GM23248 (cell line): ENCODE measurements around the gene STRA8. TPM values are rescaled to one million over a fixed set of nuclear protein-coding genes. Genes with fewer than 3 reads are reported as not detected.

ENCODE experiments used
- DNase-seq: peaks from one replicate; pipeline ENCODE4 v3.0.0-alpha.2; 2015
- H2AFZ ChIP-seq: fragments of 200-600 bp; sonication (generic); 2 replicates; pipeline ENCODE4 v1.6.1; 2016; ENCODE audit warnings: antibody characterized with exemption
- H3F3A ChIP-seq: fragments of 200-600 bp; sonication (generic); 2 replicates; pipeline ENCODE4 v1.6.1; 2016; ENCODE audit warnings: mild to moderate bottlenecking, antibody characterized with exemption, mixed run types; ENCODE audit not compliant: insufficient read depth
- H3K27ac ChIP-seq: fragments of 200-600 bp; sonication (generic); 2 replicates; pipeline ENCODE4 v1.5.1; 2016; ENCODE audit warnings: mild to moderate bottlenecking
- H3K27me3 ChIP-seq: fragments of 200-600 bp; sonication (generic); replicated peaks from 2 replicates; pipeline ENCODE4 v1.6.1; 2016; ENCODE audit warnings: mild to moderate bottlenecking; ENCODE audit not compliant: insufficient read depth
- H3K36me3 ChIP-seq: fragments of 200-600 bp; sonication (generic); 2 replicates; pipeline ENCODE4 v1.6.1; 2016; ENCODE audit warnings: low read depth, mild to moderate bottlenecking
- H3K4me1 ChIP-seq: fragments of 200-600 bp; sonication (generic); 2 replicates; pipeline ENCODE4 v1.6.1; 2016; ENCODE audit warnings: mild to moderate bottlenecking; ENCODE audit not compliant: insufficient read depth
- H3K4me2 ChIP-seq: fragments of 200-600 bp; sonication (generic); one replicate; pipeline ENCODE4 v1.6.1; 2016; ENCODE audit warnings: mild to moderate bottlenecking; ENCODE audit not compliant: unreplicated experiment
- H3K4me3 ChIP-seq: fragments of 200-600 bp; sonication (generic); 2 replicates; pipeline ENCODE4 v1.5.1; 2016; ENCODE audit warnings: mild to moderate bottlenecking
- H3K79me2 ChIP-seq: fragments of 200-600 bp; sonication (generic); 2 replicates; pipeline ENCODE4 v1.6.1; 2016; ENCODE audit warnings: mild to moderate bottlenecking; ENCODE audit not compliant: insufficient read depth
- H3K9ac ChIP-seq: fragments of 200-600 bp; sonication (generic); 2 replicates; pipeline ENCODE4 v1.6.1; 2016; ENCODE audit warnings: mild to moderate bottlenecking
- H3K9me2 ChIP-seq: fragments of 200-600 bp; sonication (generic); 2 replicates; pipeline ENCODE4 v1.6.1; 2016; ENCODE audit warnings: mixed run types, mild to moderate bottlenecking, moderate library complexity; ENCODE audit not compliant: insufficient read depth
- H3K9me3 ChIP-seq: fragments of 200-600 bp; sonication (generic); one replicate; pipeline ENCODE4 v1.6.1; 2017; ENCODE audit warnings: low read depth
- H4K20me1 ChIP-seq: fragments of 200-600 bp; sonication (generic); 2 replicates; pipeline ENCODE4 v1.6.0; 2016; ENCODE audit not compliant: insufficient read depth
- EZH2 ChIP-seq: fragments of 200-600 bp; sonication (generic); IDR thresholded peaks from 2 replicates; pipeline ENCODE4 v1.6.1; 2018; ENCODE audit warnings: antibody characterized with exemption, mild to moderate bottlenecking; ENCODE audit not compliant: insufficient read depth, poor library complexity, severe bottlenecking
- EZH2phosphoT487 ChIP-seq: fragments of 200-600 bp; sonication (generic); IDR thresholded peaks from 2 replicates; pipeline ENCODE4 v1.6.1; 2018; ENCODE audit warnings: antibody characterized with exemption, moderate library complexity, mild to moderate bottlenecking, low read depth; ENCODE audit not compliant: insufficient read depth
- WGBS, 2 experiments: methylation state at CpG; one replicate each; pipeline ENCODE4 v1.1.6; 2015 to 2017; ENCODE audit warnings: low lambda C conversion rate in 2 of 2, low coverage in 1 of 2; ENCODE audit errors: missing lambda C conversion rate in 2 of 2; 5-methylcytosine and 5-hydroxymethylcytosine counted together
- in situ Hi-C: fragments of 300-500 bp; cut with MboI; formaldehyde crosslinking; loops from 2 replicates; pipeline ENCODE4 v1.15.0; 2020
- polyA plus RNA-seq: library from polyadenylated mRNA; unstranded; fragments of >200 nt; fragmentation: Nextera tagmentation; extraction: Ambion mirVana; gene quantifications from 2 replicates; pipeline ENCODE4 v1.2.1, GENCODE V29; 2016
- total RNA-seq: library from RNA; depleted of rRNA; stranded (reverse); fragments of >200 nt; shearing (Covaris generic); gene quantifications from 2 replicates; pipeline ENCODE4 v1.2.3, GENCODE V29; 2014

STRA8 gene
- total and polyA plus RNA-seq, 2 experiments from 2014 or later = not detected

DNA sequence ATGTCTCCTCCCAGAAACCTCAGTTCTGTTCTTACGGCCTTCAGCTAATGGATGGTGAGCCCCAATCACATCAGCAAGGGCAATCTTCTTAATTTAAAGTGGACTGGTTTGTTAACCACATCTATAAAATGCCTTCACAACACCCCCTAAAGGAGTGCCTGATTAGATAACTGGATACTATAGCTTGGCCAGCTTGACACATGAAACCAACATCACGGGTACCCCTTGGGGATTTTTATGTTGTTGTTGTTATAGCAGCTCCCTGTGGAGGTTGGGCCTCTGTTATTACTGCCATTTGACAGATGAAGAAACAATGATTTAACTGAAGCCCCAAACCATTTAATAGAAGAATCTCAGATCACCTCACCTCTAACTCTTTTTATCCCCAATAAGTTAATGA lies 26.8 kb downstream of the STRA8 start:
- H3K4me1 ChIP-seq = 0 out of 2 replicates have a peak, but pooled peaks cover 9% of the 10 kb centered on the region
- H2AFZ ChIP-seq = no peak overlapping the region
- no peaks in the 10 kb centered on the region for H3K9me2 ChIP-seq
- no peaks in the 10 kb centered on the region for H3F3A ChIP-seq
- DNase-seq = no peak
- in situ Hi-C loops = no loop called here
- H4K20me1 ChIP-seq = no peaks in the 10 kb centered on the region
- no peaks in the 10 kb centered on the region for H3K27me3 ChIP-seq
- no peak overlapping the region for H3K27ac ChIP-seq
- H3K9ac ChIP-seq = no peak overlapping the region
- H3K4me2 ChIP-seq = no peak overlapping the region
- no peaks in the 10 kb centered on the region for H3K36me3 ChIP-seq
- no peaks in the 10 kb centered on the region for H3K9me3 ChIP-seq
- 86 to 91% methylated on average over 2 of the region's 2 CpGs for WGBS, 2 experiments
- no peak overlapping the region for H3K4me3 ChIP-seq
- TF ChIP-seq EZH2phosphoT487 = no peak
- H3K79me2 ChIP-seq = no peaks in the 10 kb centered on the region

DNA sequence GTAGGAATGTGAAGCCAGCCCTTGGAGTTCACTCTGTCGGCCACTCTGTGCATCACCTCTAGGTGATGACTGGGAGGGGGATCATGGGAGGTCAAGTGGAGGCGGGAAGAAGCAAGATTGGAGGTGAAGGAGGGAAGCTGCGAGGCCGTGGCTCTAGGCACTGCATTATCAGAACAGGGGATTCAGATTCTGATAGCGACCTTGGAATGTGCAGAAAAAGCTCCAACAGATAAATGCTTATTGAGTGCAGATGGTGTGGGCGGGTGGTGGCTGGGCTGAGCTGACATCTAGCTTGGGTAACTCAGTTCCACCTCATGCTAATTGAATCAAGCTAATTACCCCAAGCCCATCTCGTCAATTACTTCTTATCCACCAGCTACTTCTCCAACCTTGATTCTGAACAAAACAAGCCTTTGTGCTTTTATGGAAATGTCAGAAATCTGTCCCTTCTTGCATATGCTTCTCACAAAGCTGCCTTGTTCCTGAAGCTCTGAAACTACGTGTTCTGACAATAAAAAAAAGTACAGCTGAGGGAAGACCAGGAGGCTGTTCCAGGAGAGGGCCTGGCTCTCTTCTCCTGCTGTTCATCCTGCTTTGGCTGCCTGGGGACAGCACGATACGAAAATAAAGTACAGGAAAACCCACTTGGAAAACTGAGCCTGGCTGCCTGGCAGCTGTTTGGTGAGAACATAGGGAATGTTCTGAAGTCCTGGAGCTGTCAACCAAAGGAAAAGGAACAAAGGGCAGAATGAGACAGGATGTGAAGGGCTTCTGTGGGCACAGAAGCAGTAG lies 27.5 kb downstream of the STRA8 start:
- DNase-seq = peak; percentile 16
- Histone ChIP-seq H2AFZ (peak overlapping the region; percentile 12), H3K79me2 (no peaks in the 10 kb centered on the region), H3K27me3 (no peaks in the 10 kb centered on the region), H3K4me1 (0 out of 2 replicates have a peak, but pooled peaks cover 9% of the 10 kb centered on the region), H3K9me3 (no peaks in the 10 kb centered on the region), H3K4me3 (no peak overlapping the region), H3K4me2 (no peak overlapping the region), H3K9ac (no peak overlapping the region), H4K20me1 (no peaks in the 10 kb centered on the region), H3F3A (no peaks in the 10 kb centered on the region), H3K9me2 (no peaks in the 10 kb centered on the region), H3K36me3 (no peaks in the 10 kb centered on the region), H3K27ac (no peak overlapping the region)
- 33 to 36% methylated on average over 10 of the region's 10 CpGs for WGBS, 2 experiments
- no peak for TF ChIP-seq EZH2phosphoT487
- TF ChIP-seq EZH2 = no peak
- in situ Hi-C loops = no loop called here

DNA sequence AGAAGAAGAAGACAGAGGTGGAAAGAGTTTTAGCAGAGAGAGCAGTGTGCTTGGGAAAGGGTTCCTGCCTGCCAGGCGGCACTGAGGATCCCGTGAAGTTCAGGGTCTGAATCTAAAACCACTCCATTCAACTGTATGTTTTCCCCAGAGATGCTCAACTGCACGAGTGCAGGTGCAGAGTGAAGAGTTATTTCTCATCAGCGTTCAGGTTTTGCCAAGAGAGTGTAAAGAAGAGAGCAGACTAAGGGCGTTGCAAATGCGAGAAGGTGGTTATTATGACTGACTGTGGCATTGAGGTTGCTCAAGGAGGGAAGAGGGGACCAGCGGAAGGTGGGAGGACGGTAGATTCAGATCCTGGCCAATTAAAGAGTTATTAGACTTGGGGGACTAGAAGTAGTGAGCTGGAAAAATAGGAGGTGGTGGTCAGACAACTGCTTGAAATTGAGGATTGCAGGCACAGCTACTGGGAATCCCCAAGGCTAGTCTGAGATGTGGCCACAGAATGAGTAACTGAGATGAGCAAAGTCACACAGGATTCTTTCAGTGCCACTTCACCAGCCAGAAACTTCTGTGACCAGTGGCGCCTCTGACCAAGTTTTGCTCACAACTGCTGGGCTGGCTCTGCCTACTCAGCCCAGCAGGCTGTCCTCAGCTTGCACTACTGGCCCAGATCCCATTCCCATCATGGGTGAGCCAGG lies 29.1 kb downstream of the STRA8 start:
- H2AFZ ChIP-seq = no peak overlapping the region
- H3K9me2 ChIP-seq = no peaks in the 10 kb centered on the region
- H3K9ac ChIP-seq = no peak overlapping the region
- no peaks in the 10 kb centered on the region for H3K36me3 ChIP-seq
- no peak overlapping the region for H3K4me2 ChIP-seq
- peaks cover 7% of the 10 kb centered on the region for H3K27me3 ChIP-seq
- H3K27ac ChIP-seq = no peak overlapping the region
- H3K4me1 ChIP-seq = 0 out of 2 replicates have a peak, but pooled peaks cover 9% of the 10 kb centered on the region
- no peaks in the 10 kb centered on the region for H3K79me2 ChIP-seq
- H3K4me3 ChIP-seq = no peak overlapping the region
- peak; percentile 38 for DNase-seq
- no peak for TF ChIP-seq EZH2
- TF ChIP-seq EZH2phosphoT487 = no peak
- H3K9me3 ChIP-seq = no peaks in the 10 kb centered on the region
- no peaks in the 10 kb centered on the region for H4K20me1 ChIP-seq
- H3F3A ChIP-seq = no peaks in the 10 kb centered on the region
- 78 to 84% methylated on average over 9 of the region's 9 CpGs for WGBS, 2 experiments
- in situ Hi-C loops = no loop called here

DNA sequence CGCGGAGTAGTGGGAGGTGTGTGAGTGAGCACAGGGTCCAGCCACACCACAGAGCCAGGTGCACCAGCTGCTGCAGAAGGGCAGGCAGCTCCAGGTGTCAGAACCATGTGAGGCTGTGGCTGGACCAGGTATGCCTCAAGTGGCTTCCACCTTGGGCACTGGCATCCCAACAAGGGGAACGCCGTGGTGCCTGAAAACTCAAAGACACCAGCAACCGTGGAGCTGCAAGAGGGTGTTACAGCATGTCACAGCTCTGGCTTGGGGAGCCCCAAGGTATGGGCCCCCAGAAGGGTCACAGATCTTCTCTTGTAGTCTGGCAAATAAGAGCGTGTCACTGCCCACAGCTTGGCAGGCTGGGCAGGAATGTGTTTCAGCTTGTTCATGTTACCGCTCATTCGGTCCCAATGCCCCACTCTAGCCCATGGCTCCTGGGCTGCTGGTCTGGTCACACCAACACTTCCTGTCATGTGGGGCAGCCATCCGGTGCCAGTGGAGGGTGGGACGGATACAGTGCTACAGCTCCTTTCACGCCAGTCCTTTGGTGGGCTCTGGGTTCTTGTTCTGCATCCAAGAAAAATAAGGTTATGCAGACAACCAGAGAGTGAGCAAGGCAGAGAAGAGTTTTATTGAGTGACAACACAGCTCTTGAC lies 29.8 kb downstream of the STRA8 start:
- no peak for DNase-seq
- Histone ChIP-seq H3F3A (no peaks in the 10 kb centered on the region), H3K79me2 (no peaks in the 10 kb centered on the region), H3K9me2 (no peaks in the 10 kb centered on the region), H3K4me1 (0 out of 2 replicates have a peak, but pooled peaks cover 9% of the 10 kb centered on the region), H4K20me1 (no peaks in the 10 kb centered on the region), H3K27ac (no peak overlapping the region), H3K4me3 (no peak overlapping the region), H3K36me3 (no peaks in the 10 kb centered on the region), H3K9me3 (no peaks in the 10 kb centered on the region), H3K4me2 (no peak overlapping the region), H3K9ac (no peak overlapping the region), H3K27me3 (peaks cover 7% of the 10 kb centered on the region), H2AFZ (no peak overlapping the region)
- WGBS, 2 experiments = 88 to 90% methylated on average over 11 of the region's 11 CpGs
- no peak for TF ChIP-seq EZH2
- no peak for TF ChIP-seq EZH2phosphoT487
- in situ Hi-C loops = no loop called here
